ENCODE results near the gene TBCD. TPM values are rescaled to one million over a fixed set of nuclear protein-coding genes. Genes with fewer than 3 reads are reported as not detected.

TBCD gene
- polyA plus RNA-seq, 6 donors from 2014 or later: 23.6 to 34.7 (median 27.5) TPM

DNA sequence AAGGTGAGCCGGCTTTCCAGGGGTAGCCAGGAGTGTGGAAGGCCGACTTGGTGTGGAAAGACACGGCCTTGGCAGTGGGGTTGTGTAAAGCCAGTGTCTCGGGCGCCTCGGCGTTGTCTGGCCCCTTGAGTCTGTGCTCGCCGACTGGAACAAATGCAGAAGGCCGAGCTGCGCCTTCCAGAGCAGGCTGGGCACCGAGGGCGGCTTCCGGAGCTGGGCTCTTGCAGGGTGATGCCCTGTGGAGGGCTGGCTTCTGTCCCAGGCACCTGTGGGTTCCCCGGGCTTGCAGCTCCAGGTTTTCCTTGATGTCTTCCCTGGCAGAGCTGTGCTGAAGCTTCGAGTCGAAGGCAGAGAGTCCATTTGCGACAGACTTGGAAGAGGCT is 79.9 kb downstream of the TBCD start:
- H3K27ac Mint-ChIP-seq: no peak overlapping the region
- H3K36me3 Mint-ChIP-seq: peaks cover 2 to 17% of the 10 kb centered on the region in 2 donors
- DNase-seq (no peak), ATAC-seq (ENCODE audit: low read depth in 2 of 2) (no peak)
- peaks cover 0 to 19% (median 15%) of the 10 kb centered on the region in 3 donors for H3K4me1 Mint-ChIP-seq
- H3K9me3 Mint-ChIP-seq: peaks cover 0 to 5% (median 0%) of the 10 kb centered on the region in 7 donors
- H3K4me3 Mint-ChIP-seq: no peak overlapping the region
- H3K27me3 Mint-ChIP-seq: no peaks in the 10 kb centered on the region

GRCh38 chr17:82832411-82832810 is 80.5 kb downstream of the TBCD start:
- Mint-ChIP-seq H3K4me3 (no peak overlapping the region), H3K27ac (peak overlapping the region in 1 of 6 donors; percentile 83), H3K9me3 (peaks cover 0 to 5% (median 0%) of the 10 kb centered on the region in 7 donors), H3K36me3 (peaks cover 5 to 17% of the 10 kb centered on the region in 2 donors), H3K4me1 (peaks cover 0 to 21% (median 15%) of the 10 kb centered on the region in 3 donors), H3K27me3 (no peaks in the 10 kb centered on the region)
- DNase-seq: no peak
- no peak for ATAC-seq (ENCODE audit: low read depth in 2 of 2)

GRCh38 chr17:82832881-82833475 is 81.1 kb downstream of the TBCD start:
- no peak for ATAC-seq (ENCODE audit: low read depth in 2 of 2)
- Mint-ChIP-seq H3K27ac (no peak overlapping the region), H3K9me3 (peaks cover 0 to 5% (median 0%) of the 10 kb centered on the region in 7 donors), H3K27me3 (no peaks in the 10 kb centered on the region), H3K36me3 (peaks cover 5 to 14% of the 10 kb centered on the region in 2 donors), H3K4me3 (no peak overlapping the region), H3K4me1 (peaks cover 0 to 17% (median 15%) of the 10 kb centered on the region in 3 donors)
- DNase-seq: no peak

- no peak for ATAC-seq (ENCODE audit: low read depth in 2 of 2)
- no peaks in the 10 kb centered on the region for H3K27me3 Mint-ChIP-seq
- H3K4me3 Mint-ChIP-seq: no peak overlapping the region
- peaks cover 0 to 5% of the 10 kb centered on the region in 2 donors for H3K36me3 Mint-ChIP-seq
- DNase-seq: no peak
- peaks cover 0 to 6% (median 4%) of the 10 kb centered on the region in 3 donors for H3K4me1 Mint-ChIP-seq
- no peak overlapping the region for H3K27ac Mint-ChIP-seq
- H3K9me3 Mint-ChIP-seq: no peaks in the 10 kb centered on the region
These were observed 83.3 kb downstream of the TBCD start for GRCh38 chr17:82835122-82835521.

GRCh38 chr17:82835766-82836512 is 84.1 kb downstream of the TBCD start:
- Mint-ChIP-seq H3K4me1 (peaks cover 0 to 6% (median 4%) of the 10 kb centered on the region in 3 donors), H3K4me3 (no peak overlapping the region), H3K27ac (peak overlapping the region in 2 of 6 donors; percentile 20 to 33), H3K27me3 (no peaks in the 10 kb centered on the region), H3K36me3 (peaks cover 0 to 5% of the 10 kb centered on the region in 2 donors), H3K9me3 (no peaks in the 10 kb centered on the region)
- DNase-seq (no peak), ATAC-seq (ENCODE audit: low read depth in 2 of 2) (no peak)

- Mint-ChIP-seq H3K36me3 (peaks cover 0 to 5% of the 10 kb centered on the region in 2 donors), H3K27ac (peak overlapping the region in 2 of 6 donors; percentile 54 to 61), H3K4me3 (no peak overlapping the region), H3K9me3 (no peaks in the 10 kb centered on the region), H3K4me1 (peaks cover 0 to 4% (median 0%) of the 10 kb centered on the region in 3 donors), H3K27me3 (no peaks in the 10 kb centered on the region)
- no peak for DNase-seq
- no peak for ATAC-seq (ENCODE audit: low read depth in 2 of 2)
These were observed 85.0 kb downstream of the TBCD start for GRCh38 chr17:82836823-82837357.

GRCh38 chr17:82837586-82838320 is 85.9 kb downstream of the TBCD start:
- no peak overlapping the region for H3K4me3 Mint-ChIP-seq
- no peak for DNase-seq

DNA sequence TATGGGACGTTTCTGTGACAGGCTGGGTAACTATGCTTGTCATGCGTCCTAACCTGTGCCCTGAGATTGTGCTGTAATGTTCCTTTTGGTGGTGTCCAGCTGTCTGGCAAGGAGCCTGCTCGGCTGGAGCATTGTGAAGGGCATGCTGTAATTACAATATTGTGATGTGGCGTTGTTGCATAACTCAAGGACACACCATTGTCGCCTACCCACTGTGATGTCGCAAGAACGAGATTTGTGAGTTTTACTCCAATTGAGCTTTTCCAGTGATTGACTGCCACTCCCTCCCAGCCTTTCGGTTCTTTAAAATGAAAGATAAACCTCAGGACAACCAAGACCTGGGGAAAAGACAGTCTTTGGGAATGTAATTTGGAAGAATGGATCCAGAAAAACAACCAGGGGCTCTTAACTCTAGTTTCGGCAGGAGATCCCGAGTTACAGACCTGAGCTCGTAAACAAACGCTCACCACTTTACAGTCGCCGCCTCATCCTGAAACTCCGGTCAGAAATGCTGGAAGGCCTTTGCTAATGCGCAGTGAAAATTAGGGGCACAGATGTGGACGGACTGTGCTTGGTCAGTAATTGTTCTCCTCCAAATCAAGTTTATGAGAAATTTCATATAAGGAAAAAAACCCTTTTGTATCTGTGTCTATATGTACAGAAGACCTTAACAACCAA is 86.7 kb downstream of the TBCD start:
- Mint-ChIP-seq H3K27me3 (no peaks in the 10 kb centered on the region), H3K27ac (no peak overlapping the region), H3K4me3 (no peak overlapping the region), H3K36me3 (peaks cover 0 to 5% of the 10 kb centered on the region in 2 donors), H3K4me1 (peaks cover 0 to 7% (median 0%) of the 10 kb centered on the region in 3 donors), H3K9me3 (no peaks in the 10 kb centered on the region)
- DNase-seq (no peak), ATAC-seq (ENCODE audit: low read depth in 2 of 2) (no peak)

More at GRCh38 chr17:82837586-82838320, 85.9 kb downstream of the TBCD start:
- no peak for ATAC-seq (ENCODE audit: low read depth in 2 of 2)
- no peaks in the 10 kb centered on the region for H3K9me3 Mint-ChIP-seq
- H3K27me3 Mint-ChIP-seq: no peaks in the 10 kb centered on the region
- peak overlapping the region in 1 of 6 donors; percentile 5 for H3K27ac Mint-ChIP-seq
- peaks cover 0 to 7% (median 0%) of the 10 kb centered on the region in 3 donors for H3K4me1 Mint-ChIP-seq
- peaks cover 0 to 5% of the 10 kb centered on the region in 2 donors for H3K36me3 Mint-ChIP-seq

DNA sequence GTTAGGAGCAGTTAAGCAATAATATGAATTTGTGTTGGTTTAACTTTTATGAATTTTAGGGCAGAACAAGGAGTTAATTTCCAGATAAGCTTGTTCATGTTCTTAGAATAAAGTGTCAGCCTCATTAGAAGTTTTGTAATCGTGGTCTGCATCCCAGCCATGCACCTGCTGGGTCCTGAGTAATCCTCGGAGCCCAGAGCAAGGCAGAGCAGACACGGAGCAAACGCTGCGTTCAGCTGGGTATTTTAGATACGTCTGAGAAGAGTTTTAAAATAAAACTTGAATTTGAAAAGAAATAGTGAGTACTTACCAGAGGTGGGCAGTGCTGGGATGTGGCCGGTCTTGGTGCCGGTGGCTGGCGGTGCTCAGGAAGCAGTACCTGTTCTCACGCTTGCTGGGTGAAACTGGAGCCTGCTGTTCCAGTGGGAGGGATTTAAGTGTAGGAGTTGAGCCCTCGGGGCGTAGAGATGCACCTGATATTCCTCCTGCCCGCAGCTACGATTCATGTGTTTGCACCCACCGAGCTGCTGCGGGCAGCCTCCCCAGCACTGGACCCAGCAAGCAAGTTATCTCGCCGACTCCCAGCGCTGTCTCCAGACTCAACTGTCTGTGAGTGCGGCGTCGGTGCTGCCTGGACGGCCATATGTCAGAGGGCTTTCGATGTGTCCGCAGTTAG is 87.9 kb downstream of the TBCD start, which contains the start of gene ZNF750:
TSS of gene ZNF750 (minus strand) at position 406 of the 676 bp plus-strand sequence. CDS start 7,568 bp downstream, outside the sequence.
- no peaks in the 10 kb centered on the region for H3K9me3 Mint-ChIP-seq
- peaks cover 2 to 12% (median 5%) of the 10 kb centered on the region in 3 donors for H3K4me1 Mint-ChIP-seq
- DNase-seq (no peak), ATAC-seq (ENCODE audit: low read depth in 2 of 2) (no peak)
- no peaks in the 10 kb centered on the region for H3K27me3 Mint-ChIP-seq
- no peak within 1 kb of the TSS for H3K4me3 Mint-ChIP-seq
- H3K36me3 Mint-ChIP-seq: peaks cover 0 to 5% of the 10 kb centered on the region in 2 donors
- H3K27ac Mint-ChIP-seq: peak within 1 kb of the TSS in 3 of 6 donors; percentile 24 to 45 (median 37)

DNA sequence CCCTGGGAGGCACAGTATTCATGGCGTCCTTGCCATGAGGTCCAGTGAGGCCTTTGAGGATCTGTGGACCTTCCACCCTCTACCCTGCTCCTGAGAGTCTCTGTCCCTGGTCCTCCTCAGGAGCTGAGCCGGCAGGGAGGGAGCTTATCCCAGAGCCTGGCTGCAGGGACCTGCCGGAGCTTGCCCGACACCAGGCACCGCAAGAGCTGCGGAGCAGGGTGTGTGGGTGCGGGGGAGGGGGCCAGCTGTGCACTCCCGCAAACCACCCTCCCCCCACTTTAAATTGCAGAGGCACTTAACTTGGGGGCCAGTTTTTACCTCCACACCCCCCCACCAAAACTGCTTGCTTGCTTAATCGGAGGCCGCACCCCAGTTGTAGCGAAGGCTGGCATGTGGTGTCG is 88.6 kb downstream of the TBCD start:
- Mint-ChIP-seq H3K9me3 (no peaks in the 10 kb centered on the region), H3K4me3 (no peak overlapping the region), H3K36me3 (peaks cover 0 to 5% of the 10 kb centered on the region in 2 donors), H3K27ac (peak overlapping the region in 1 of 6 donors; percentile 37), H3K4me1 (peaks cover 2 to 16% (median 5%) of the 10 kb centered on the region in 3 donors), H3K27me3 (no peaks in the 10 kb centered on the region)
- DNase-seq (no peak), ATAC-seq (ENCODE audit: low read depth in 2 of 2) (no peak)

DNA sequence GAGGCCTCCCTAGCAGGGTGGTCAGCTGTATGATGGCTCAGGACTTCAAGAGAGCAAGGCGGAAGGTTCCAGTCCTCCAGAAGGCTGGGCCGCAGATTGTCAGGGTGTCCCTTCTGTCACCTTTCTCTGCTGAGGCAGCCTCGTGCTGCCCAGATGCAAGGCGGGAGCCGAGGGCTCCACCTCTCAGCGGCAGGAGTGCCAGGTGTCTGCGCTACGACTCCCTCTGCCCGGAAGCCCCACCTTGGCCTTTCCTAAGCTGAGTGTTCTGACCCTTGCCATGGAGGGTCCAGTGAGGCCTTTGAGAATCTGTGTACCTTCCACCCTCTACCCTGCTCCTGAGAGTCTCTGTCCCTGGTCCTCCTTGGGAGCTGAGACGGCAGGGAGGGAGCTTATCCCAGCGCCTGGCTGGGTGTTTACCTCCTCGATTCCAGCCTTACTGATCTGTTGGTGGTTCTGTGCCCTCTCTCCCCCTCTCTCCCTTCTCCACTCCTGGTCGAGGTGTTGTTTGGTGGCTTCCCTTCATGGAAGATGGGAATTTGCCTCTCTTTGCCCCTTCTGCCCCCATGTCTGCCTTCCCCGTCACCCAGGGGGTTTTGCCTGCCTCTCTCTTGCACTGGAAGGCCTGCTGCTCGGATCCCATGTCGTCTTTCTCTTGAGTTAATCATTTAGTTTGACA is 90.2 kb downstream of the TBCD start:
- DNase-seq: no peak
- no peak for ATAC-seq (ENCODE audit: low read depth in 2 of 2)
- Mint-ChIP-seq H3K9me3 (no peaks in the 10 kb centered on the region), H3K36me3 (peaks cover 0 to under 1% of the 10 kb centered on the region in 2 donors), H3K4me1 (peaks cover 2 to 18% (median 5%) of the 10 kb centered on the region in 3 donors), H3K27ac (peak overlapping the region in 2 of 6 donors; percentile 32 to 73), H3K4me3 (no peak overlapping the region), H3K27me3 (no peaks in the 10 kb centered on the region)

Measured in naive B cell (primary cell).